ENCODE measurements around the gene SLCO2B1.
A peak's percentile ranks its signal among the peaks of the same experiment; 100 is the strongest.

Gene SLCO2B1

DNA sequence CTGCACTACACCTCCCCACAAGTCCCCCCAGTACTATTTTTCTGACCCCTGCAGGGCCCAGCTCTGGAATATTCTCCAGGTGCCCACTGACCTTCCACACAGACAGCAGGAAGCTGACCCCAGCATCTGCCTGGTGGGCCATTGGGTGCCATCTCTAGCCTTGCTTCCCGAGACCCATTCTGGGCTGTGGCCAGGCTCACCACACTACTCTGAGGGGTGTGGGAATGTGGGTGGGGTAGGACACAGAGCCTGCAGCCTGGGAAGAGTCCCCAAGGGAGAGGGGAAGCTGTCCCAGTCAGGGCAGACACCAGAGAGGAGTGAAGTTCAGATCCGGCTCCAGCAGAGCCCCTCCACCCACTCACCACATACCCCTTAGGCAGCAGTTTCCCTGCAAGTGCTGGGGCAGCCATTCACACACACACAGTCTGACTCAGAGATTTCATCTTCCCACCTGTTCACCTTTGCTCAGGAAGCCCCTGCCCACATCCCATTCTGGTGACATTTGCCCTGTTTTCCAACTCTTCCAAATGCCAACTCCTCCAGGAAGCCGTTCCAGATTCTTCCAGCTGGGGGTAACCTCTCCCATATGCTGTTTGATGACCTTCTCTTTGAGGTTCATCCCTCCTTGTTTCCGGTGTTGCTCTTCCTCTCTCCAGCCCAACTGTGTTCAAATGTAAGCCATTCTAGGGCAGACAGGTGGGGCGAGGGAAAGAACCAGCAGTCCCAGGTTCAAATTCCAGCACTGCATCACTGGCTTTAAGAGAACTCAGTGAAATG, 1.9 kb downstream of the SLCO2B1 start:
- peaks cover 63 to 74% of the 10 kb centered on the region in 2 donors for H3K4me1 ChIP-seq (ENCODE audit: control insufficient read depth in 2 of 2, insufficient read depth in 2 of 2, low read length in 2 of 2)
- H3K27ac ChIP-seq (ENCODE audit: low read depth in 2 of 2, low read length in 2 of 2), result peak overlapping the region; percentile 86 to 89
- H3K4me3 ChIP-seq (ENCODE audit: low read length in 2 of 2), result peak overlapping the region; percentile 60 to 68
- no peaks in the 10 kb centered on the region for H3K9me3 ChIP-seq (ENCODE audit: control insufficient read depth in 2 of 2, low read length in 2 of 2)
- H3K9ac ChIP-seq (ENCODE audit: low read depth in 1 of 2, low read length in 2 of 2), result peak overlapping the region; percentile 67 to 78
- no peaks in the 10 kb centered on the region for H3K27me3 ChIP-seq (ENCODE audit: control insufficient read depth in 2 of 2, insufficient read depth in 2 of 2, low read length in 2 of 2)
- no peaks in the 10 kb centered on the region for H3K36me3 ChIP-seq (ENCODE audit: control insufficient read depth in 2 of 2, insufficient read depth in 2 of 2, low read length in 2 of 2)

DNA sequence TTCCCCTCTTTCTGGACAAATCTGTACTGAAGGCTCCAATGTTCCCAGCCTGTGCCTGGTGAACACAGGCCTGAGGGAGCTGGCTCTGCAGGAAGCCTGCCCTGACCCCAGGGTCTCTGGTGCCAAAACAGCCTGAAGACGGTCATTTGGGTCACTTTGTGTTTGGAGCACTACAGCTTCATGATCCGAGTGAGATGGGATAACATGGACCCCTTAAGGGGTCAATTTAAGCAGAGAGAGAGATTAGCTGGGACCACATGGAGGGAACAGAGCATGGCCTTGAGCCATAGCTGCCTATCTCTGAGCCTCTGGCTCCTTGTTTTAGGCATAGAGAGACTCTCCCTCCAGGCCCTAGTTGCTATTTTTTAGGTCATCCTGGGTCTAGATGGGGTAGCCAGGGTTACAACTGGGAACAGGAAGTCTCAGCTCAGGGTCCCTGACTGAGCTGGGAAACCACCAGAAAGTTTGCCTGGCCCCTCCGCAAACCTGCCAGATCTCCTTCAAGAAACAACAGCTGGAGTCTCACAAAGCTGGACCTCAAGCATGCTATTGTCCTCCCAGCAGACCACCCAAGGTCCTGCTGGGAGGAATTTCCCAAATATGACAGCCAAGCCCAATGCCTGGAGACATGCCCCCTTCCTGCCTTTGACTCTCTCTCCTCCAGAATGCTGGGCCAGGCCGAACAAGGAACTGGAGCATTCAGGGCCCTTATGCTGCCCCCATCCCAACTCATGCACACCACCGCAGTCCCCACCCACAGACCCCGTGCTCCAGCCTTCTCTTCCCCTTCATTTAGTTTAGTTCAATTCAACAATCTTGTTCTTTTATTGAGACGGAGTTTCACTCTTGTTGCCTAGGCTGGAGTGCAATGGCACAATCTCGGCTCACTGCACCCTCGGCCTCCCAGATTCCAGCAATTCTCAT, 4.0 kb downstream of the SLCO2B1 start:
- Histone ChIP-seq H3K27ac (ENCODE audit: low read depth in 2 of 2, low read length in 2 of 2) (peak overlapping the region; percentile 80 to 84), H3K9me3 (ENCODE audit: control insufficient read depth in 2 of 2, low read length in 2 of 2) (no peaks in the 10 kb centered on the region), H3K9ac (ENCODE audit: low read depth in 1 of 2, low read length in 2 of 2) (peak overlapping the region in 1 of 2 donors; percentile 53), H3K4me1 (ENCODE audit: control insufficient read depth in 2 of 2, insufficient read depth in 2 of 2, low read length in 2 of 2) (peaks cover 67 to 88% of the 10 kb centered on the region in 2 donors), H3K4me3 (ENCODE audit: low read length in 2 of 2) (peak overlapping the region; percentile 37 to 40), H3K27me3 (ENCODE audit: control insufficient read depth in 2 of 2, insufficient read depth in 2 of 2, low read length in 2 of 2) (no peaks in the 10 kb centered on the region), H3K36me3 (ENCODE audit: control insufficient read depth in 2 of 2, insufficient read depth in 2 of 2, low read length in 2 of 2) (no peaks in the 10 kb centered on the region)

DNA sequence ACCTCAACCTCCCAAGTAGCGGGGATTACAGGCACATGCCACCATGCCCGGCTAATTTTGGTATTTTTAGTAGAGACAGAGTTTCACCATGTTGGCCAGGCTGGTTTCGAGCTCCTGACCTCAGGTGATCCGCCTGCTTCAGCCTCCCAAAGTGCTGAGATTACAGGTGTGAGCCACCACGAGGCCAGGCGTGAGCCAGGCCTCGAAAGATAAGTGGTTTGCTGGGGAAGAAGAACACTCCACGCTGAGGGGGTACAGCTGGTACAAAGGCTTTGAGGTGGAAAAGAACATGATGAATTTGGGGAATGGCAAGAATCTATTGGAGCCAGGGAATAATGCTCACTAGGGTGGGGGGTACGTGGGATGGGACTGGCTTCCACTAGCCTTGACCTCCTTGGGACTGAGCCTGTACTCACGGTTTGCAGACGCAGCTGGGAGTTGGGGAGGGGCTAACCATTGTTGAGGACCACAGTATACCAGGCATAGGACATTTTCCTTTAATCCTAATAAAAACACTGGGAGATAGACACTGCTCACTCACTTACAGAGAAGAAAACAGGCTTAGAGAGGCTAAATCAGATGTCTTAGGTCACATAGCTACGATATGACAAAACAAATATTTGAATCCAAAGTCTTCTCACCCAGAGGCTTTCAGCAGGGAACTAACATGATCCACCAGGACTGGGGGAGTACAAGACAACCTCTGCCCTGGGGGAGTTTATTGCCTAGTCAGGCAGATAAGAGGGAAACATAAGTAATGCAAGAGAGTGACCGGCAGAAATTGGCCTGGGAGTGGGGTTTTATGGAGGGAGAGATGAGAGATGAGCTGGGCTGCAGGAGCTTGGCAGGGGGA, 4.9 kb downstream of the SLCO2B1 start:
- peak overlapping the region; percentile 80 to 84 for H3K27ac ChIP-seq (ENCODE audit: low read depth in 2 of 2, low read length in 2 of 2)
- H3K36me3 ChIP-seq (ENCODE audit: control insufficient read depth in 2 of 2, insufficient read depth in 2 of 2, low read length in 2 of 2), result no peaks in the 10 kb centered on the region
- no peaks in the 10 kb centered on the region for H3K27me3 ChIP-seq (ENCODE audit: control insufficient read depth in 2 of 2, insufficient read depth in 2 of 2, low read length in 2 of 2)
- H3K4me1 ChIP-seq (ENCODE audit: control insufficient read depth in 2 of 2, insufficient read depth in 2 of 2, low read length in 2 of 2), result peaks cover 69 to 88% of the 10 kb centered on the region in 2 donors
- H3K4me3 ChIP-seq (ENCODE audit: low read length in 2 of 2), result peak overlapping the region; percentile 20 to 33
- peaks cover 0 to 1% of the 10 kb centered on the region in 2 donors for H3K9me3 ChIP-seq (ENCODE audit: control insufficient read depth in 2 of 2, low read length in 2 of 2)
- H3K9ac ChIP-seq (ENCODE audit: low read depth in 1 of 2, low read length in 2 of 2), result peak overlapping the region; percentile 34 to 58

DNA sequence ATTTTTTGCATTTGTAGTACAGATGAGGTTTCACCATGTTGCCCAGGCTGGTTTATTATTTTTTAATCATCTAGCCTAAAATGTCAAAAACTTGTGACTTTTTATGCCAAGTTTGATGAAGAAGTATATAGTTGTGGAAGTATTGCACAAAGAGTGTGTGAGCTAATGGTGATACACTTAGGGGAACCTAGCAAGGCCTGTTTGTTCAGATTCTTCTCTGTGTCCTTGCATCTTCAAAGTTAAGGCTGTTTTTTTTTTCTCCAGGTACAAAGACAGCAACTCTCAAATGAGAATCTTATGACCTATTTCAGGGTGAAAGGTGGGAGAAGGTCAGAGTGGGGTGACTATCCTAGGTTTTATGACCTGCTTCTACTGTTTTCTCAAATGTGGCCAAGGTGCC, 7.3 kb downstream of the SLCO2B1 start:
- no peak overlapping the region for H3K9ac ChIP-seq (ENCODE audit: low read depth in 1 of 2, low read length in 2 of 2)
- peak overlapping the region; percentile 93 to 95 for H3K27ac ChIP-seq (ENCODE audit: low read depth in 2 of 2, low read length in 2 of 2)
- H3K27me3 ChIP-seq (ENCODE audit: control insufficient read depth in 2 of 2, insufficient read depth in 2 of 2, low read length in 2 of 2), result no peaks in the 10 kb centered on the region
- H3K9me3 ChIP-seq (ENCODE audit: control insufficient read depth in 2 of 2, low read length in 2 of 2), result peaks cover 0 to 3% of the 10 kb centered on the region in 2 donors
- peaks cover 48 to 67% of the 10 kb centered on the region in 2 donors for H3K4me1 ChIP-seq (ENCODE audit: control insufficient read depth in 2 of 2, insufficient read depth in 2 of 2, low read length in 2 of 2)
- peaks cover 5 to 7% of the 10 kb centered on the region in 2 donors for H3K36me3 ChIP-seq (ENCODE audit: control insufficient read depth in 2 of 2, insufficient read depth in 2 of 2, low read length in 2 of 2)
- no peak overlapping the region for H3K4me3 ChIP-seq (ENCODE audit: low read length in 2 of 2)

DNA sequence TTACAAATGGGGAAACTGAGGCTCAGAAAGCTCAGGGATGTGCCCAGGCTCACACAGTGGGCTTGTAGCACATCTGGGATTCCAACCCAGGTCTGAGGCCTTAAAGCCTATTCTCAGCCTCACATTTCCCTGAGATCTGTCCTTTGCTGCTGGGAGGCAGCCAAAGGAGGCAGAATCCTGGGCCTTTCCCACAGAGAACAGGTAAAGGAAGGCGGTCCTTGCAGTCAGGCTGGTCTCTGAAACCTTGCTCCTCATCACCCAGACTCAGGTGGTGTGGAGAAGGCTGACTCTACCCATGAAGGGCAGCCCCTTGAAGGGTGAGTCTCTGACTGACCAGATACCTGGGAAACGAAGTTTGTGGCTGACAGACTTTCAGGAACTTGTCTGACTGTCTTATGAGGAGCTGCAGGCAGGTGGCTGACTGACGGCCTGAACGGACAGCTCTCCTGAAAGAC, 7.8 kb downstream of the SLCO2B1 start:
- H3K36me3 ChIP-seq (ENCODE audit: control insufficient read depth in 2 of 2, insufficient read depth in 2 of 2, low read length in 2 of 2), result peaks cover 5 to 7% of the 10 kb centered on the region in 2 donors
- peaks cover 46 to 63% of the 10 kb centered on the region in 2 donors for H3K4me1 ChIP-seq (ENCODE audit: control insufficient read depth in 2 of 2, insufficient read depth in 2 of 2, low read length in 2 of 2)
- peak overlapping the region in 1 of 2 donors; percentile 75 for H3K9ac ChIP-seq (ENCODE audit: low read depth in 1 of 2, low read length in 2 of 2)
- no peak overlapping the region for H3K4me3 ChIP-seq (ENCODE audit: low read length in 2 of 2)
- H3K27me3 ChIP-seq (ENCODE audit: control insufficient read depth in 2 of 2, insufficient read depth in 2 of 2, low read length in 2 of 2), result no peaks in the 10 kb centered on the region
- peaks cover 0 to 3% of the 10 kb centered on the region in 2 donors for H3K9me3 ChIP-seq (ENCODE audit: control insufficient read depth in 2 of 2, low read length in 2 of 2)
- peak overlapping the region; percentile 93 to 95 for H3K27ac ChIP-seq (ENCODE audit: low read depth in 2 of 2, low read length in 2 of 2)

DNA sequence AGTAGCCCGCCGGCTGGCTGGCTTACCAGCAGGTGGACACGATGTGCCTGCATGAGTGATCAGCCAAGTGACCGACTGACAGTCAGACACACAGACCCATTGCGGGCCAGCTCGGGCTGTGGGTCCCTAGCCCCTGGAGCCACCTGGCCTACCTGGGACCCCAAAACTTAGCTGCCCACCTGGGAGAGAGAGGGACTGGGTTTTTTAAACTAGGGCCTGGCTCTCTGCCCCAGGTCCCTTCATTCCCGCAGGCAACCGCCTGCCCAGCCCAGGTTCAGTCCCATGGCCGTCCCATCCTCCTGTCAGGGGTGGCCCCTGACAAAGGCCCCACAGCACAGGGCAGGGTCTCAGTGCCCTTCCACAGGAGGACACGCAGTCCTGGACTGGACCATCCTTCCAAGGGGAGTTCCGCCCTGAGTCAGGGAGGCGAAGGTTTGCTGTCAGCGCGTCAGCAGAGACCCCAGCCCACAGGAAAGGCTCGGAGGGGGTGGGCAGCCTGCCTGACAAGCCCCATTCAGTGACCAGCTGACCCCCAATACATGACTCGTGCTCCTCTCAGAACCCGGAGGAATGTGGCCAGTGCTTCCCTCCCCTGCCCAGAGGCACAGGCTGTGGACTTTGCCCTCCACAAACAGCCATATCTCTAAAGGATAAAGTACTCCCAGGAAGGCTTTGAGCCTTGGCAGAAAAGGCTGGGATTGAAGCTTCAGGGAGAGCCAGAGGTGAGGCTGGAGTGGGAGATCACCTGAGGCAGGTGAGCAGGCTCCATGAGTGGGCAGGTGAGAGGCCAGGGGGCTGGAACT, 8.4 kb downstream of the SLCO2B1 start:
- Histone ChIP-seq H3K4me1 (ENCODE audit: control insufficient read depth in 2 of 2, insufficient read depth in 2 of 2, low read length in 2 of 2) (peaks cover 47 to 65% of the 10 kb centered on the region in 2 donors), H3K9ac (ENCODE audit: low read depth in 1 of 2, low read length in 2 of 2) (peak overlapping the region; percentile 60 to 75), H3K27ac (ENCODE audit: low read depth in 2 of 2, low read length in 2 of 2) (peak overlapping the region; percentile 93 to 95), H3K9me3 (ENCODE audit: control insufficient read depth in 2 of 2, low read length in 2 of 2) (peaks cover 0 to 3% of the 10 kb centered on the region in 2 donors), H3K4me3 (ENCODE audit: low read length in 2 of 2) (peak overlapping the region; percentile 57 to 63), H3K36me3 (ENCODE audit: control insufficient read depth in 2 of 2, insufficient read depth in 2 of 2, low read length in 2 of 2) (peaks cover 5 to 7% of the 10 kb centered on the region in 2 donors), H3K27me3 (ENCODE audit: control insufficient read depth in 2 of 2, insufficient read depth in 2 of 2, low read length in 2 of 2) (no peaks in the 10 kb centered on the region)

DNA sequence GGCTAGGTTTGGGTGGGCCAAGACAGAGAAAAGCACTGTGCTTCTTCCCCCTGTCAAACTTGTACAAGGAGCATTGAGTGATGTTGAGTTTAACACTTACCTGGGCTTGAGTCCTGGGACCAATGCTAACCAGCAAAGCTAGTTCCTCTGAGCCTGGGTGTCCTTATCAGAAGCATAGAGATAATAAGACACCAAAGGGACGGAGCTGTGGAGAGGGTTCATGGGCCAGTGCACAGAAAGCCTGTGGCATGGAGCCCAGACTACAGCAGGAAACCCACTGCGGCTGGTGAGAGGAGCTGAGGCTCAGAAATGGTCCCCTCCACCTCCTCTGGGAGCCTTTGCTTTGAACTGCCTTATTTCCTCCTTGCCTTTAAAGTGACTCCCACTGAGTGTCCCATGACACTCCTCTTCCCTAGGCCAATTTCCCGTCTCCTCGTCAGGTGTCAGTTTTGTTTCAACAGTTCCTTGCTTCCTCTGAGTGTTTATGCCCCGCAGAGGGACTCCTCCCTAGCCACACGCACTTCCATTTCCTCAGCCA, 9.4 kb downstream of the SLCO2B1 start:
- Histone ChIP-seq H3K4me3 (ENCODE audit: low read length in 2 of 2) (peak overlapping the region; percentile 57 to 63), H3K27me3 (ENCODE audit: control insufficient read depth in 2 of 2, insufficient read depth in 2 of 2, low read length in 2 of 2) (no peaks in the 10 kb centered on the region), H3K9me3 (ENCODE audit: control insufficient read depth in 2 of 2, low read length in 2 of 2) (peaks cover 0 to 3% of the 10 kb centered on the region in 2 donors), H3K9ac (ENCODE audit: low read depth in 1 of 2, low read length in 2 of 2) (peak overlapping the region; percentile 60 to 75), H3K27ac (ENCODE audit: low read depth in 2 of 2, low read length in 2 of 2) (peak overlapping the region; percentile 93 to 95), H3K36me3 (ENCODE audit: control insufficient read depth in 2 of 2, insufficient read depth in 2 of 2, low read length in 2 of 2) (peaks cover 5 to 7% of the 10 kb centered on the region in 2 donors), H3K4me1 (ENCODE audit: control insufficient read depth in 2 of 2, insufficient read depth in 2 of 2, low read length in 2 of 2) (peaks cover 44 to 56% of the 10 kb centered on the region in 2 donors)

DNA sequence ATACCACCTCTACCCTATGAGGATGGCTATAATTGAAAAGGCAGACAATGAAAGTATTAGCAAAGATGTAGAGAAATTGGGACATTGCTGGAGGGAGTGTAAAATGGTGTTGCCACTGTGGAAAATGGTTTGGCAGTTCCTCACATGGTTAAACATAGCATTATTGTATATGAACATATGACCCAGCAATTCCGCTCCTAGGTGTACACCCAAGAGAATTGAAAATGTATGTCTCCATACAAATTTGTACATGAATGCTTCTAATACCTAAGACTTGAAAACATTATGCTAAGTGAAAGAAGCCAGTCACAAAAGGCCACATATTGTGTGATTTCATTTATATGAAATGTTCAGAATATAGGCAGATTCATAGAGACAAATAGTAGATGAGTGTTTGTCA, 10.0 kb downstream of the SLCO2B1 start:
- H3K27me3 ChIP-seq (ENCODE audit: control insufficient read depth in 2 of 2, insufficient read depth in 2 of 2, low read length in 2 of 2), result no peaks in the 10 kb centered on the region
- H3K4me1 ChIP-seq (ENCODE audit: control insufficient read depth in 2 of 2, insufficient read depth in 2 of 2, low read length in 2 of 2), result peaks cover 41 to 50% of the 10 kb centered on the region in 2 donors
- H3K9ac ChIP-seq (ENCODE audit: low read depth in 1 of 2, low read length in 2 of 2), result no peak overlapping the region
- peaks cover 9% of the 10 kb centered on the region in 2 donors for H3K36me3 ChIP-seq (ENCODE audit: control insufficient read depth in 2 of 2, insufficient read depth in 2 of 2, low read length in 2 of 2)
- no peak overlapping the region for H3K4me3 ChIP-seq (ENCODE audit: low read length in 2 of 2)
- H3K9me3 ChIP-seq (ENCODE audit: control insufficient read depth in 2 of 2, low read length in 2 of 2), result peaks cover 0 to 3% of the 10 kb centered on the region in 2 donors
- H3K27ac ChIP-seq (ENCODE audit: low read depth in 2 of 2, low read length in 2 of 2), result peak overlapping the region; percentile 93 to 95
